Measurements from ENCODE around the gene ALPK1. TPM values are rescaled to one million over a fixed set of nuclear protein-coding genes. Genes with fewer than 3 reads are reported as not detected.

ALPK1 gene
- total RNA-seq, 4 donors from 2014 or later, result 16.5 to 38.1 (median 31.5) TPM

DNA sequence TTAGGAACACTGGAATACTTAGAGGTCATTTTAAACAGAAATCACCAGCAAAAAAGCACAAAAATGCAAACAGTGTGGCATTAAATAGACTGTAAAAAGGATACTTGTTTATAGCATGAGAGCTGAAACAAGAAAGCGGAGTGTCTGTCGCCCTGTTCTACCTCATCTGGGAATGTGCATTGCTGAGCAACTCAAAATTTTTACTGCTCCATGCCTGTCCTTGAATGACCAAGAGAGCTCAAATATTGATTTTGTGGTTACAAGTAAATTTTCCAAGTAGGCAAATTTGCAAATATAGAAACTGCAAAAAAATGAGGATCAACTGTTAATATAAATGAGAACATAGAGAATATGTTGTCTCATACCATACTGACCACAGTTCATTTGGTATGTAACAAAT, 40.1 kb upstream of the ALPK1 start:
- Histone ChIP-seq H3K27ac (no peak overlapping the region), H3K9me3 (no peaks in the 10 kb centered on the region), H3K27me3 (no peaks in the 10 kb centered on the region), H3K4me3 (no peak overlapping the region), H3K4me1 (no peaks in the 10 kb centered on the region), H3K36me3 (peaks cover 0 to 32% (median 2%) of the 10 kb centered on the region in 3 donors)
- TF ChIP-seq POLR2A (IDR thresholded peaks at IDR 0.05), result no peak
- TF ChIP-seq, protein P1, sequence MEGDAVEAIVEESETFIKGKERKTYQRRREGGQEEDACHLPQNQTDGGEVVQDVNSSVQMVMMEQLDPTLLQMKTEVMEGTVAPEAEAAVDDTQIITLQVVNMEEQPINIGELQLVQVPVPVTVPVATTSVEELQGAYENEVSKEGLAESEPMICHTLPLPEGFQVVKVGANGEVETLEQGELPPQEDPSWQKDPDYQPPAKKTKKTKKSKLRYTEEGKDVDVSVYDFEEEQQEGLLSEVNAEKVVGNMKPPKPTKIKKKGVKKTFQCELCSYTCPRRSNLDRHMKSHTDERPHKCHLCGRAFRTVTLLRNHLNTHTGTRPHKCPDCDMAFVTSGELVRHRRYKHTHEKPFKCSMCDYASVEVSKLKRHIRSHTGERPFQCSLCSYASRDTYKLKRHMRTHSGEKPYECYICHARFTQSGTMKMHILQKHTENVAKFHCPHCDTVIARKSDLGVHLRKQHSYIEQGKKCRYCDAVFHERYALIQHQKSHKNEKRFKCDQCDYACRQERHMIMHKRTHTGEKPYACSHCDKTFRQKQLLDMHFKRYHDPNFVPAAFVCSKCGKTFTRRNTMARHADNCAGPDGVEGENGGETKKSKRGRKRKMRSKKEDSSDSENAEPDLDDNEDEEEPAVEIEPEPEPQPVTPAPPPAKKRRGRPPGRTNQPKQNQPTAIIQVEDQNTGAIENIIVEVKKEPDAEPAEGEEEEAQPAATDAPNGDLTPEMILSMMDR (IDR thresholded peaks at IDR 0.05), result no peak
- TF ChIP-seq EP300 (IDR thresholded peaks at IDR 0.05), result no peak
- DNase-seq (ENCODE audit: low spot score in 2 of 2), result no peak
- WGBS, 2 donors, result 91 to 97% methylated on average over 2 of the region's 2 CpGs

GRCh38 chr4:112266823-112267222, 30.3 kb upstream of the ALPK1 start:
- no peak for TF ChIP-seq POLR2A (IDR thresholded peaks at IDR 0.05)
- TF ChIP-seq, protein P1 (IDR thresholded peaks at IDR 0.05), result peak in 3 of 5 experiments; percentile 11 to 39 (median 27)
- no peaks in the 10 kb centered on the region for H3K9me3 ChIP-seq
- WGBS, 2 donors, result 71% methylated on average over 2 of the region's 2 CpGs
- no peak overlapping the region for H3K4me3 ChIP-seq
- H3K27ac ChIP-seq, result no peak overlapping the region
- no peaks in the 10 kb centered on the region for H3K27me3 ChIP-seq
- H3K36me3 ChIP-seq, result peaks cover 0 to 15% (median 0%) of the 10 kb centered on the region in 3 donors
- H3K4me1 ChIP-seq, result no peaks in the 10 kb centered on the region
- DNase-seq (ENCODE audit: low spot score in 2 of 2), result no peak

GRCh38 chr4:112270051-112270450, 27.1 kb upstream of the ALPK1 start:
- 87 to 88% methylated on average over 1 of the region's 1 CpG for WGBS, 2 donors
- H3K4me1 ChIP-seq, result no peaks in the 10 kb centered on the region
- no peak overlapping the region for H3K27ac ChIP-seq
- no peak overlapping the region for H3K4me3 ChIP-seq
- DNase-seq (ENCODE audit: low spot score in 2 of 2), result no peak
- no peaks in the 10 kb centered on the region for H3K9me3 ChIP-seq
- TF ChIP-seq EP300 (IDR thresholded peaks at IDR 0.05) (no peak), POLR2A (IDR thresholded peaks at IDR 0.05) (no peak)
- TF ChIP-seq, protein P1 (IDR thresholded peaks at IDR 0.05), result no peak
- no peaks in the 10 kb centered on the region for H3K27me3 ChIP-seq
- peaks cover 0 to 10% (median 0%) of the 10 kb centered on the region in 3 donors for H3K36me3 ChIP-seq

DNA sequence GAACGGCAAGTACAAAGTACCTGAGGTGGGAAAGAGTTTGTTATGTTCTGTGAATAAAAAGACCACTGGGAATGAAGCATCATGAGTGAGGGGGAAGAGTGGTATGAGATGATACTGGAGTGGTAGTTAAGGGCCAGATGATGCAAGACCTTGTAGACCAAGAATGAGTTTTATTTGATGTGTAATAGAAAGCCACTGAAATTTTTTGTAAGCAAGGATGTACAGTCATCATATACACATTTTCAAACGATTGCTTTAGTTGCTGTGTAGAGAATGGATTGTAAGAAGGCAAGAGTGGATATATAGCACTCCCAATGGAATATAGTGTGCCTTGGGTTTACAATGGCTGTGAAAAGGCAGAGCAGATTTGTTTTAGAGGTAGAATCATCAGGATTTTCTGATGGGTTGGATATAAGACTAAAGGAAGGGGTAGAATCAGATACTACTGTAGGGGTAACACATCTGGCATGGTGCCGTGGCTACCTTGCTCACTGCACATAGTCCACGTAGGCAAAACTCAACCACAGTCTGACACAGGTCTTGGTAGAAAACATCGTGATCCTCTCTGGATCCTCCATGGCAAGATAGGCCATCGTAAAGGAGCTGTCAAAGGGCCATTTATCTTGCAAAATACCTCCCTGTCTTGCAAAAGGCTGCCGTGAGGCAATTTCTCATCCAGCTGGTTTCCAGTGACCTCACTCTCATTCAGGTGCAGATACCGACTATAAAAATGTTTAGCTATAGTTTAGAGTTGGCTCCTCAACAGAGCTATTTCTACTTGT, 26.3 kb upstream of the ALPK1 start:
- peaks cover 0 to 8% (median 0%) of the 10 kb centered on the region in 3 donors for H3K36me3 ChIP-seq
- no peak for TF ChIP-seq EP300 (IDR thresholded peaks at IDR 0.05)
- TF ChIP-seq, protein P1 (IDR thresholded peaks at IDR 0.05), result no peak
- TF ChIP-seq POLR2A (IDR thresholded peaks at IDR 0.05), result no peak
- no peak for DNase-seq (ENCODE audit: low spot score in 2 of 2)
- no peak overlapping the region for H3K27ac ChIP-seq
- H3K9me3 ChIP-seq, result no peaks in the 10 kb centered on the region
- WGBS, 2 donors, result 87 to 88% methylated on average over 8 of the region's 8 CpGs
- H3K4me1 ChIP-seq, result no peaks in the 10 kb centered on the region
- no peak overlapping the region for H3K4me3 ChIP-seq
- no peaks in the 10 kb centered on the region for H3K27me3 ChIP-seq

DNA sequence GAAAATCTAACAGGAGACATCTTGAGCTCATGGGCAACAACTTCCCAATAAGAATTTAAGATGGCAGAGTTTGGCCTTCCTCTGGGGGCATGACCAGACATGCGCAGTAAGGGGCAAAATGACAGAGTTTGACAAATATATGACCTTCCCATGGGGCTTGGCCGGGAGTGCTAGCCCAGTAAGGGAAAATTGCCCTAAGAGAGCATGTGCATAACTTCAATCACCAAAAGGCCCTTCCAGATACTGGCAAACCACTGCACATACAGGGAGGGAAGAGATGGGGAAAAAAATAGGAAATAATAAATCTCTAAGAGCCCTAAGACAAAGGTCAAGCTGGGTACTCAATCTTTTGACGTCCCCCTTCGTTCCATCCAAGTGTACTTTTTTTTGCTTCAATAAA, 24.9 kb upstream of the ALPK1 start:
- H3K4me1 ChIP-seq, result no peaks in the 10 kb centered on the region
- H3K27me3 ChIP-seq, result no peaks in the 10 kb centered on the region
- TF ChIP-seq POLR2A (IDR thresholded peaks at IDR 0.05) (no peak), EP300 (IDR thresholded peaks at IDR 0.05) (no peak)
- TF ChIP-seq, protein P1 (IDR thresholded peaks at IDR 0.05), result no peak
- H3K27ac ChIP-seq, result no peak overlapping the region
- DNase-seq (ENCODE audit: low spot score in 2 of 2), result no peak
- 73 to 75% methylated on average over 4 of the region's 4 CpGs for WGBS, 2 donors
- peaks cover 0 to 14% (median 0%) of the 10 kb centered on the region in 3 donors for H3K36me3 ChIP-seq
- no peak overlapping the region for H3K4me3 ChIP-seq
- no peaks in the 10 kb centered on the region for H3K9me3 ChIP-seq

Measured in tibial nerve (tissue), 4 donors.